ENCODE results near the gene MKX.

Gene MKX

GRCh38 chr10:27646194-27646593 lies 99.4 kb downstream of the MKX start:
- no peak for DNase-seq

GRCh38 chr10:27644307-27644939 lies 101.2 kb downstream of the MKX start:
- no peak for DNase-seq

GRCh38 chr10:27643301-27643700 lies 102.3 kb downstream of the MKX start:
- no peak for DNase-seq

- DNase-seq, result no peak
Observed at GRCh38 chr10:27642023-27642589, 103.5 kb downstream of the MKX start.

- DNase-seq, result no peak
Observed at GRCh38 chr10:27638071-27638750, 107.4 kb downstream of the MKX start.

- DNase-seq, result no peak
Observed at GRCh38 chr10:27637601-27638000, 108.0 kb downstream of the MKX start.

GRCh38 chr10:27636816-27637215 lies 108.8 kb downstream of the MKX start:
- no peak for DNase-seq

- DNase-seq, result no peak
Observed at GRCh38 chr10:27635699-27636270, 109.8 kb downstream of the MKX start.

- no peak for DNase-seq
Observed at GRCh38 chr10:27635290-27635689, 110.3 kb downstream of the MKX start.

- no peak for DNase-seq
Observed at GRCh38 chr10:27628621-27629020, 117.0 kb downstream of the MKX start.

GRCh38 chr10:27626890-27627289 lies 118.7 kb downstream of the MKX start:
- no peak for DNase-seq

GRCh38 chr10:27625452-27626211 lies 120.0 kb downstream of the MKX start:
- no peak for DNase-seq

- no peak for DNase-seq
Observed at GRCh38 chr10:27624941-27625340, 120.7 kb downstream of the MKX start.

All from activated T-cell treated with anti-CD3 and anti-CD28 coated beads, Interleukin-2, amount 50 U/mL, for 48 hours (primary cell).